Activated CD8-positive, alpha-beta memory T cell treated with anti-CD3 and anti-CD28 coated beads, Interleukin-2, amount 50 U/mL, for 1 hour (primary cell): ENCODE measurements around the gene COG6.

ENCODE experiments used
- DNase-seq: peaks from one replicate; pipeline ENCODE4 v3.0.0-alpha.2; 2020; ENCODE audit errors: extremely low read depth

The COG6 gene

GRCh38 chr13:39770221-39771090 is 115.0 kb downstream of the COG6 start:
- no peak for DNase-seq

- DNase-seq: no peak
Measured at GRCh38 chr13:39773833-39774232, 118.4 kb downstream of the COG6 start.

- no peak for DNase-seq
Measured at GRCh38 chr13:39776439-39776838, 121.0 kb downstream of the COG6 start.

DNA sequence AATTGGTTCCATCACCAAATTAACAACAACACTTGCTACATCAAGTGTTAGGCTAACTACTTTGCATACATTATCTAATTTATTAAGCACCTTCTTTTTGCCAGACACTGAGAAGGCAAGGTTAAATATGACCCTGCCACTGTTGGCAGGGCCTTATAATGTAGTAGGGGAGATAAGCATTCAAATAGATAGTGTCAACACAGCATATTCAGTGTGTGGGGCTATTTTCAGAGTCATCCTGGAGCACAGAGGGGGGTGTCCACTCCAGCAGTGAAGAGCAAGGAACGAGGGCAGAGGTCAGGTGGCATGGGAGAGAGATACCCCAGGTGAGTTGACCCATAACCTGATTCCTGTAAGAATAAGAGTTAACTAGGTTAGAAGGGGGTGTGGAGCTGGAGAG is 121.6 kb downstream of the COG6 start:
- DNase-seq: no peak

DNA sequence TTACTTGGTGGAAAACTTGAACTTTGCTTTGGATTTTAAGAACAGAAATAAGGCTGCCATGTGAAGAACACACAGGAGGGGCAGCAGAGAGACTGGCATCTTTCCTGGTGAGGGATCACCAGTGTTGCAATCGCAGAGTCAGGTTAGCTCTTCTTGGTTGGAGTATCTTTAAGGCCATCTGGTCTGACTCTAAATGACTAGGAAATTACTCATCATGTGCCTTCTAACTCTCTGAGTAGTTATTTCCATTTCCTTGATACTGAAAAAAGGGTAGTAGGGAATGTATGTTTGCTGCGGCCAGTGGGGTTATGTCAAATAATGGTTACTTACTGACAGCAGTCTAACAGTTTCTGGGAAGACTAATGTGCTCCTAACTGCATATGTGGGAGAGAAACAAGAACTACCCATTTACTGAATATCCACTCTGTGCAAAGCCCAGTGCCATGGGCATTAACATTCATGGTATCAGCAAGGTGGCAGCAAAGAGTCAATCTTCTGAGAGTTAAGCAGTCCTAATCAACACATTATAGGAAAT is 122.1 kb downstream of the COG6 start:
- DNase-seq: no peak

DNA sequence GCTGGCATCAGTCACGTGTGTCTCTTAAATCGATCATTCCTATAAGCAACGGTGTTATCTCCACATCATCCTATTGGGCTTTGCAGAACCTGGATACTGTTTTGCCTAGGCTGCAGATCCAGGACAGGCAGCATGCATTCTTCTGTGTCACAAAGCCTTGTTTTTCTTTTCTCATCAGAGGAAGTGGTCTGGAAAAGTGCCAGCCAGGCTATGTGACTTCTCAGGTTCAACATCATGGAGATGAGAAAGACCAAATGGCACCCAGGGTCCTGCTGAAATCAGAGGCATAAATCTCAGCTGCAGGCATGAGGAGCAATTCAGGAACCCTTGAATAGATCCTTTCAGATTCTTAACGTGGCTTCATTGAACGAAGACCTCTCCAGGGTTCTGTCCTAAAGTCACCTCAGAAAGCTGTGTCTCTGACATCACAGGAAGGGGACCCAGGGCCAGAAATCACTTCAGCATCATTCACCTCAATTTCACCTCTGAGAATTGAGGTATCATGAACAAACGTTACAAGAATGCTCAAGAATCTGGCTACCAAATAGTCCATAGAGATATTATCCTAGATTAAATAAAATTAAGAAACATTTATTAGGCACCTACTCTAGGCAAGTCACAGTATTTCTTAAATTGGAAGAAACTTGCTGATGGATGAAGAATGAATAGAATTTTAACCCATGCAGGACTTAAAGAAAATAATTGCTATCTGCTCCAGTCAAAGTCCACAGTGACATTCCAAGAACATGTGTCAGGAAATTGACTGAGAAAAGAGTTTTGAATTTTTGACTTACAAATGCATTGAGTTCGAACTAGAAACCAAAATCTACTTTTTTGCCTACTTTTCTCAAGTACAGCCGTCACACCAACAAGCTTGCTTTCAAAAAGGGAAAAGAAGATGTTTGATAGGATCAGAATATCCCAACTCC is 124.1 kb downstream of the COG6 start:
- DNase-seq: peak; percentile 26

DNA sequence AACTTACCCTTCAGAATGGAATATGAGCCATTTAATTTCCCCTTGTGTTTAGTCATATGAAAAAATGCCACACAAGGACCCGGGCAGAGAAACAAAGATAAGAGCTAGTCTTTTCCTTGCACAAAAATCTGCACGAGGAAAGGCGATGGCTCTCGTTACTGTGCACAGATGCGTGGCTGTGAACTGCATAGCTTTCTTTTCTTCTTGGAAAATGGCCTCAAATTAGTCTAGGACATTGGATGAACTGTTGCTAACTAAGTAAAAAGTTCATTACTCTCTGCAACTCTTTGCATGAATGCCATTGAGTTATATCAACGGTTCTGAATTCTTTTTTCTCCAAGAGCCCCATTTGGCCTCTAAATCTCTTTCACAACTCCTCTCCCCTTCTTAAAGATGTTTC is 125.2 kb downstream of the COG6 start:
- DNase-seq: no peak

- no peak for DNase-seq
Measured at GRCh38 chr13:39781381-39781780, 125.9 kb downstream of the COG6 start.

- no peak for DNase-seq
Measured at GRCh38 chr13:39783051-39783450, 127.6 kb downstream of the COG6 start.

GRCh38 chr13:39784347-39784746 is 128.9 kb downstream of the COG6 start:
- no peak for DNase-seq

DNA sequence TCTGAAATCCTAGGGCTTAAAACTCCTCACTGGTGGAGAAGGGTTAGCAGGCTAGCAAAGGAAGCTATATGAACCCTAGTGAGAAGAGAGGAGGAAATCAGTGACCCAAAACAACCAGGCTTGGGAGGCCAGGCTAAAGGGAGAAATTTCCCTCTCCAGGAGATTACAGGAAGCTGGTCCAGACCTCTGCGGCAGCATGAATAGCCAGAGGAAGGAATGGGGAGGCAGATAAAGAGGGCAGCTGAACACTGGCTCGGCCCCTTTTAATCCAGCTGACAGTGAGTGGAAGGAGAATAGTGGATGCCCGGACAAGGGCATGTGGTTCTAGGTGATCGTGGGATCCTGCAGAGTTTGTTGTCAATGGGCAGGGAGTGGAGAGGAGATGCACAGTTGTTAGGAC is 130.6 kb downstream of the COG6 start:
- DNase-seq: no peak

GRCh38 chr13:39787086-39787487 is 131.6 kb downstream of the COG6 start:
- DNase-seq: no peak

DNA sequence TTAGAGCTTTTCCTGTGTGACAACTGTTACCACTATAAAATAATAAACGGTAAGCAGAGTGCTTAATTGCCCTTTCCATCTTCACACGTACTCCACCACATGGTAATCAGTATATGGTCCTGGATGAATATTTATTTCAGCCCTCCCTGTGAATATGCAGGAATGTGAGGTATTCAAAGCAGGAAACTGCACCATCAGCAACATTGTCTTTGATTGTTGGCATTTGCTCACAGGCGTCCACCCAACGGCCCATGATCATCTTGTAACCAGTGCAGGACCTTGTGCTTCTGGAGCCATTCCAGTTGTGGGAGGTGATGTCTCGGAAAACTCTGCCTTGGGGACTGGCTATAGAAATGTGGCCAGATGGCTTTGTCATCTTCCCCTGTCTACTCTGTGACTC is 132.6 kb downstream of the COG6 start:
- no peak for DNase-seq

- no peak for DNase-seq
Measured at GRCh38 chr13:39789451-39789850, 134.0 kb downstream of the COG6 start.
